SK-N-SH treated with all-trans-retinoic acid at 6 μM for 48 hours (cell line): ENCODE results near the gene TNKS1BP1.

Experiments used
- ARNTL ChIP-seq: fragments of 450-650 bp; formaldehyde crosslinking; IDR thresholded peaks from 2 replicates; pipeline ENCODE4 v1.5.0; 2020; ENCODE audit warnings: low read depth, mild to moderate bottlenecking, moderate library complexity, borderline replicate concordance
- CREB5 ChIP-seq: fragments of 250-450 bp; sonication (Bioruptor Pico); IDR thresholded peaks from 2 replicates; pipeline ENCODE4 v1.5.1; 2020; ENCODE audit warnings: low read depth, mild to moderate bottlenecking, moderate library complexity
- ESRRG ChIP-seq: fragments of 250-450 bp; sonication (Bioruptor Pico); IDR thresholded peaks from 2 replicates; pipeline ENCODE4 v1.6.1; 2021; ENCODE audit warnings: mild to moderate bottlenecking
- ISL1 ChIP-seq: fragments of 250-450 bp; sonication (Bioruptor Pico); IDR thresholded peaks from 2 replicates; pipeline ENCODE4 v2.1.2; 2022; ENCODE audit warnings: mild to moderate bottlenecking, moderate library complexity
- PATZ1 ChIP-seq: fragments of 250-450 bp; sonication (Bioruptor Pico); IDR thresholded peaks from 2 replicates; pipeline ENCODE4 v1.8.0; 2020; ENCODE audit warnings: mild to moderate bottlenecking, moderate library complexity, borderline replicate concordance
- POU6F1 ChIP-seq: fragments of 250-450 bp; sonication (Bioruptor Pico); IDR thresholded peaks from 2 replicates; pipeline ENCODE4 v1.8.0; 2021; ENCODE audit warnings: low read depth, mild to moderate bottlenecking, moderate library complexity, borderline replicate concordance
- PPARA ChIP-seq: fragments of 250-450 bp; sonication (Bioruptor Pico); IDR thresholded peaks from 2 replicates; pipeline ENCODE4 v1.5.0; 2020; ENCODE audit warnings: mild to moderate bottlenecking, borderline replicate concordance
- RARB ChIP-seq: fragments of 250-450 bp; sonication (Bioruptor Pico); IDR thresholded peaks from 2 replicates; pipeline ENCODE4 v1.8.0; 2021; ENCODE audit warnings: mild to moderate bottlenecking, moderate library complexity
- SNAI2 ChIP-seq: fragments of 250-450 bp; sonication (Bioruptor Pico); IDR thresholded peaks from 2 replicates; pipeline ENCODE4 v1.5.0; 2020; ENCODE audit warnings: mild to moderate bottlenecking, moderate library complexity
- TSHZ2 ChIP-seq: fragments of 250-450 bp; sonication (Bioruptor Pico); IDR thresholded peaks from 2 replicates; pipeline ENCODE4 v1.5.0; 2020; ENCODE audit warnings: mild to moderate bottlenecking, moderate library complexity
- ZC3H10 ChIP-seq: fragments of 250-450 bp; sonication (Bioruptor Pico); IDR thresholded peaks from 2 replicates; pipeline ENCODE4 v1.5.1; 2021; ENCODE audit warnings: mild to moderate bottlenecking, moderate library complexity
- ZNF70 ChIP-seq: fragments of 450-650 bp; formaldehyde crosslinking; IDR thresholded peaks from 2 replicates; pipeline ENCODE4 v1.5.0; 2020; ENCODE audit warnings: mild to moderate bottlenecking, moderate library complexity

GRCh38 chr11:57251037-57251436 lies 73.7 kb downstream of the TNKS1BP1 start:
- TF ChIP-seq ZC3H10 (CRISPR knock-in tag): no peak
- TF ChIP-seq PPARA (CRISPR knock-in tag): no peak
- TF ChIP-seq PATZ1 (CRISPR knock-in tag): no peak
- no peak for TF ChIP-seq ZNF70 (CRISPR knock-in tag)
- TF ChIP-seq POU6F1: no peak
- TF ChIP-seq CREB5 (CRISPR knock-in tag): no peak
- TF ChIP-seq TSHZ2 (CRISPR knock-in tag): no peak
- TF ChIP-seq SNAI2 (CRISPR knock-in tag): no peak
- no peak for TF ChIP-seq RARB (CRISPR knock-in tag)
- no peak for TF ChIP-seq ESRRG (CRISPR knock-in tag)
- TF ChIP-seq ARNTL (CRISPR knock-in tag): no peak
- no peak for TF ChIP-seq ISL1 (CRISPR knock-in tag)
